GM15510 (cell line): Measurements from ENCODE around the gene SLTM.

Experiments
- POLR2A ChIP-seq: IDR thresholded peaks from 3 replicates; pipeline ENCODE4 v1.6.1; 2011; ENCODE audit warnings: borderline replicate concordance; ENCODE audit not compliant: insufficient read length; ENCODE audit errors: extremely low read depth

Gene SLTM

DNA sequence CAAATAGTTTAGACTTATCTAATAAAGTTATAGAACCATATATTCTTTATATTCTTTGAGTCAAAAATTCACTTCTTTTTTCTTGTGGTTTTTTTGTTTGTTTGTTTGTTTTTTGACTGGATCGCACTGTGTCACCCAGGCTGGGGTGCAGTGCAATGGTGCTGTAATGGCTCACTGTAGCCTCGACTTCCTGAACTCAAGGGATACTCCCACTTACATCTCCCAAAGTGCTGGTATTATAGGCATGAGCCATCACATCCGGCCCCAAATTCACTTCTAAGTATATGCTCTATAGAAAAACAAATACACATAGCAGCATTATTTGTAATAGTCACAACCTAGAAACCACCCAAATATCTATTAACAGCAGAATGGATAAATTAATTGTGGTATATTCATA, 13.7 kb upstream of the SLTM start:
- no peak for TF ChIP-seq POLR2A

DNA sequence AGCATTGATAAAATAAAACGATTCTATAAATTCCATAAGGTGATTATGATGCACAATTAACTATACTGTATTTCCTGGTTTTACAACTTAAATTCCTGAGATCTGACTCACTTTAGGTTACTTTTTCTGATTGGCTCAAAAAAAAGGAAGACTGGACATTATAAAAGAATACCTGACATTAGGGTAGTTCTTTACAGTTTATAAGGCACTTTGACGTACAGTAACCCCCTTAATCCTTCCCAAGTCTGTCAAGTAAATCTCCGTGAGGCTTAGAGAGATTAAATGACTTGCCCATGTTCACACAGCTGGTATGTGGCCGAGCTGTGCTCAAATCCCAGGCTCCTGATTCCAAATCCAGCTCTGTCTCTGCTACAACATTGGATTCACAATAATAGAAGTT, 1.0 kb upstream of the SLTM start:
- no peak for TF ChIP-seq POLR2A

DNA sequence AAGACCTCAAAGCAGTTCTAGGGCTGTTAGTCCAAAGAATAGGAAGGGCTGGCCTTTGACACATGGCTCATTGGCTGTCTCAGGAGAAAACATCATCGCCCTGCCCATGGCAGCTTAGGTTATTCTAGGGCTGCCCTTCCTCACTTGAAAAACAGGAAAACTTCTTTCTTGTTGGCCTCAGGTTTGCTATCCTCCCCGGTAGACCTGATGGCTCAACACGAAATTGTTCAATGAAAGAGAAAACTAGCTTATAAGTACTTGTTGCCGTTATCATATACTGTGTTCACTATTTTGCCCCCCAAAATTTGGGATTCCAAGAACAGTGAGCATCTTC, 602 bp upstream of the SLTM start:
- TF ChIP-seq POLR2A = no peak

DNA sequence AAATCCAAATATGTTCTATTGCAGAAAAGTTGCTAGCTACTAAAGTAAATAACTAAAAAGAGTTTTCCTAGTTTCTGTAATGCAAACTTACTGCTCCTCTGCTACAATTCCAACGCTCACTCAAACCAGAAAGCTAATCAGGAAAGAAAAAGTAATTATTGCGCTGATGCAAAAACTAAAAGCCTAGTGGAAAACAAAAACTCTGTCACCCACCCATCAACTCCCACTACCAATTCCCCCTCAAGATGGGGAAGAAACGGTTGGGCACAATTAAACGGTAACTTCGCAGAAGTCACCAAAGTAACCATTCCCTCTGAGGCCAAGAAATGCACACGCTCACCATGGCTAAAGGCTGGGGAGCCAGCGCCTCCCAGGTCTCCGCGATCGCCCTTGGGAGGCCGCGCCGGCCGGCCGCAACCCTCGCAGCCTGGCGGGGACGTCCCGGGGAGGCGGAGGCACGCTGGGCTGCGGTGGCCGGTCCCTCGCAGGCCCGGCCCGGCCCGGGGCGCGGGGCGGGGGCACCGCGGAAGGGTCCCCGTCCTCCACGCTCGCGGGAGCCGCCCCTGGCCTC, 684 bp downstream of the SLTM start:
- TF ChIP-seq POLR2A = no peak

DNA sequence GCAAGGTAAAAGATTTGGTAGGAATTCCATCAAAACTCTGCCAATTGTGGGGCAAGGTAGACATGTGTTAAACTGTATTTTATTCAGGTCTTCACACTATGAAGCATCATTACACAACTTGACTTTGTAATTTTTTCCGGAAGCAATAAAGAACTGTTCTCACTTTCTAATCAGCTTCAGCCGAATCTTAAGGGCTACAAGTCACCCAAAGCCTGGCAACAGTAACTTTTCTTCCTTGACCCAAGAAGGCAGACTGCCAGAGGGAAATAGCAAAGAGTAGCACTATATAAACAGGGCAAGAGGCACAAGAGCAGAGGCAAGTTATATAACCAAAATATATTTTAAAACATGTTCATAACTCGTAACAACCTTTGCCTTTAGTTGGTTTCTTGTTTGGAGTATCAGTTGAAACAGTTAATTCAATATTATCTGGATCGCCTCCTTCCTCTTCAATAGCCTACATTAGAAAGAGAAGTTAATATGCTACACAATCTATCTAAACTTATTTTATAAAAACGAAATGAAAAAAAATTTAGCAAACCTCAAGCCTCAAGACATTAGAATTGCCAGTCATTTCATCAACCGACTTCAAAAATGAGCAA, 1.4 kb downstream of the SLTM start:
- peak; percentile 21 for TF ChIP-seq POLR2A

DNA sequence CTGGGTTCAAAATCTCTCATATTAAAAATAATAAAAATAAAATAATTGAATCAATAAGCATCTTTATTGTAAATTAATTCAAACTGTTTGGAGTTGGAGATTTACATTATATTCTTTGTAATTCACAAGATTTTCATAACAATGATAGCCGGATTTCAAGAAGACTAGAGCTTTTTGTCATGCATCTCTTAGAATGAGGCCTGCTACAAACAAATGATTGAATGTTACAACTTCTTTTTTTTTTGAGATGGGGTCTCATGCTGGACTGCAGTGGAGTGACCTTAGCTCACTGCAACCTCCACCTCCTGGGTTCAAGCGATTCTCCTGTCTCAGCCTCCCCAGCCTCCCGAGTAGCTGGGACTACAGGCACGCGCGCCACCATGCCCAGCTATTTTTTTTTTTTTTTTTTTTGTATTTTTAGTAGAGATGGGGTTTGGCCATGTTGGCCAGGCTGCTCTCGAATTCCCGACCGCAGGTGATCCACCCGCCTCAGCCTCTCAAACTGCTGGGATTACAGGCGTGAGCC, 3.5 kb downstream of the SLTM start:
- TF ChIP-seq POLR2A = no peak

DNA sequence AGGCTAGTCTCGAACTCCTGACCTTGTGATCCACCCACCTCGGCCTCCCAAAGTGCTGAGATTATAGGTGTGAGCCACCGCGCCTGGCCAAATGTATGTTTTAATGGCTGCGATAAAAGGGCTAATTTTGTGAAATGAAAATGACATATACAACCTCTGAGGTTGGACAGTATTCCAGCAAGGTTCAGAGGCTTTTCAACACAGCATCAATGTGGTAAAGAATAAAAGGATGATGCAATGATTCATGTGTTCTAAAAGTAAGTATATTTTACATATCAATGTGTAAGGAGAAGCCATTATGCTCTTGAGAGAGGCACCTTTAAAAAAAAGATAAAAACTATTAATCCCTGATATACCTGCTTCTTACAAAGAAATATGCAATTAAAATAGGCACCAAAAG, 6.7 kb downstream of the SLTM start:
- no peak for TF ChIP-seq POLR2A

DNA sequence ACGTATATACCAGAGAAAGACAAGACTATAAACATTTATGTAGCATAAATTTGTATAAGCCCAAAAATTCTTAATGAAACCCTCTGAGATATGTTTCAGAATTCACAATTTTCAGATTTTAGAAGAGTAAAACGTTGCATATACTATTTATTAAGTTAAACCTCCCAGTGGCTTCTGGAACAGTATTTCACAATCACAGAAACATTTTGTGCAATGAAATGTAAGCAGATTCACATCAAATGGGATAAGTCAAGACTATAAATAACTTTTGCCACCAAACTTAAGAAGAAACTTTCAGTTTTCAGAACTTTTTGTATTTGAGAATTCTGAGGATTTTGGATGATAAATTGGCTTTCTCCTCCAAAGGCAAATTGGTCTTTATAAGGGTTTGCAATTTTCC, 9.2 kb downstream of the SLTM start:
- TF ChIP-seq POLR2A = no peak

DNA sequence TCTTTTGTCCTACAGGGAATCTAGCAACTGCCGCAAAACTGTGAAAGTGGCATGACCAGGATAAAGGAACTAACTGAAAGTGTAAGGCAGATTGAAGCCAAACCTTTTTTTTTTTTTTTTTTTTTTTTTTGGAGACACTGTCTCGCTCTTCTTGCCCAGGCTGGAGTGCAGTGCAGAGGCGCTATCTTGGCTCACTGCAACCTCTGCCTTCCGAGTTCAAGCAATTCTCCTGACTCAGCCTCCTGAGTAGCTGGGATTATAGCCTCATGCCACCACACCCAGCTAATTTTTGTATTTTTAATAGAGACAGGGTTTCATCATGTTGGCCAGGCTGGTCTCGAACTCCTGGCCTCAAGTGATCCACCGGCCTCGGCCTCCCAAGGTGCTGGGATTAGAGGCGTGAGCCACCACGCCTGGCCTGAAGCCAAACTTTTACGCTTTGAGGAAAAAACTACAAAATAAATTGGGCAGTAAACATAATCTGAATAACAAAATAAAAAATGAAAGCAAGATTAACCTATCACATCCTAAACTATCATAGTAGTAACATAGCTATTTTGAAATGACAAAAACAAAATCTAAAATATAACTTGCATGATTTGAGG, 9.7 kb downstream of the SLTM start:
- no peak for TF ChIP-seq POLR2A

DNA sequence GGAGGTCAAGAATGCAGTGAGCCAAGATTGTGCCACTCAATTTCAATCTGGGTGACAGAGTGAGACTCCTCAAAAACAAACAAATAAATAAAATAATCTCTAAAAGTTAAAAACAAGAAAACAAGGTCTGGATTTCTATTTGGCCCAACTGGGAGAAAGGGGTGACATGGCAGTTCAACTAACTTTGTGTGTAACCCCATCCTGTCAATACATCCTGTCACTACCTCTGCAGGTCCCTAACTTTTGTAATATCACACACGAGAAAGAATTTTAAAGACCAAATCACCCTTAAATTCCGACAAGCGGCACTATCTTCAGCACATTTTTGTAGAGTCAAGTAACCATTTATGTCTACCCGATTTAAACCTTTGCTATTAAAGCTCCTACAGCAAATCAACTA, 10.2 kb downstream of the SLTM start:
- TF ChIP-seq POLR2A = no peak

DNA sequence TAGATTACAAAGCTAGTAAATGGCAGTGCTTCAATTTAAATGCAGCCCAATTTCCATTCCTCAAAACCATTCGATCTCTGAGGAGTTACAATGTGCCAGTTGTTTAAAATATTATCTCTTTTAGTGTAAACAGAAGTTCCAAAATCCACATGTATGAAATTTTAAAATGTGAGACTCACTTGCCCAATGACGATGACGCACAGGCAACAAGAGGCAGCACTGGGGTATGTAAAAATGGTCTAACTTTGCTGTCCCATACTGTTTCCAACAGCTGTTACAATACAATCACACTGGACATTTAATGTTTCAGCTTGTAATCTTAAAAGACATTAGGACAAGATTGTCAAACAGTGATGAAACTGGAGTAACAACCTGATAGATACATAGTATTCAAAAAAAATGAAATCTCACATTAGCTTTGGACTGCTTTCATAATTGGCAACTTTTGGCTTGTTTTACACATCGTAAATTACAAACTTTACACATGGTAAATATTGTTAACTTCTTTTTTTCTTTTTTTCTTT, 12.2 kb downstream of the SLTM start:
- no peak for TF ChIP-seq POLR2A

DNA sequence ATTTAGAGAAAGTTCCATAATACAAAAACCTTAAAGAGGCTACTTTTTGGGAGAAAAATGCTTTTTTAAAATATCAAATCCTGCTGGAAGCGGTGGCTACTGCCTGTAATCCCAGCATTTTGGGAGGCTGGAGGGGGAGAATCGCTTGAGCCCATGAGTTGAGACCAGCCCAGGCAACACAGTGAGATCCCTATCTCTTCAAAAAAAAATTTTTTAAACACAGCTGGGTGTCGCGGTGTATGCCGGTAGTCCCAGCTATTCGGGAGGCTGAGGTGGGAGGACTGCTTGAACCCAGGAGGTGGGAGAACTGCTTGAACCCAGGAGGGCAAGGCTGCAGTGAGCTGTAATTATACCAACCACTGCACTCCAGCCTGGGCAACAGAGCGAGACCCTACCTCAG, 14.2 kb downstream of the SLTM start:
- no peak for TF ChIP-seq POLR2A

DNA sequence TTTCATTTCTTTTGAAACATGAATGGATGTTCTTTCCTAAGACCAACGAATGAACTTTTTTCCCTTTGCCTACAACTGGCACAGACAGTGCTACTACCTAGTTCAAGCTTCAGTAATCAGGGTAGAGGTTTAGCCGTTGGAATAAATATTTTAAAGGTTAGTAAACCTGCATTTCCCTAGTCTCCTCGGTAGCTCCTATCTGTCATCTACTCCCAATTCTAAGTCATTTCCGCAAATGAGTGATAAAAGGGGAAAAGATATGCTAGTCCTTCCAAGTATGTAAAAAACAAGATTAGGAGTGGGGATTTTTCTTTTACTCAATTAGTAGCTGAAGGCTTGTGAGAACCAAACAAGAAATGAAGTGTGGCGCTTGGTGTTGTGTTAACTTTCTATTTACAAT, 15.2 kb downstream of the SLTM start:
- no peak for TF ChIP-seq POLR2A

DNA sequence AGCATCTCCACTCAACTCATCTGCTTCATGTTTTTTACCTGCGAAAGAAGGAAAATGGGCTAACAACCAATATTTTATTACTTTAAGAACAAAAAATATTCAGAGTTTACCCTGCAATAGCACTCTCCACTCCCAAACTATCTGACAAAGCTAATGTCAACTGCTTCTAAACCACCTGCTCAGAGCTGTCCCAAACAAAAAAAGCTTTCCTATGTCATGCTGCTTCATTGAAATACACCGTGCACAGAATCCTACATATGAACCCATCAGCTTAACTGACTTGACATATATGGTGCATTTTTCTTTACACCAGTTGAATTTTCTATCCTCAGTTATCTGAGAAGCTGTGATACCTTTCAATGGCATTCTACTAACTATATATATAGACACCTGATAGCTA, 16.5 kb downstream of the SLTM start:
- TF ChIP-seq POLR2A = no peak

DNA sequence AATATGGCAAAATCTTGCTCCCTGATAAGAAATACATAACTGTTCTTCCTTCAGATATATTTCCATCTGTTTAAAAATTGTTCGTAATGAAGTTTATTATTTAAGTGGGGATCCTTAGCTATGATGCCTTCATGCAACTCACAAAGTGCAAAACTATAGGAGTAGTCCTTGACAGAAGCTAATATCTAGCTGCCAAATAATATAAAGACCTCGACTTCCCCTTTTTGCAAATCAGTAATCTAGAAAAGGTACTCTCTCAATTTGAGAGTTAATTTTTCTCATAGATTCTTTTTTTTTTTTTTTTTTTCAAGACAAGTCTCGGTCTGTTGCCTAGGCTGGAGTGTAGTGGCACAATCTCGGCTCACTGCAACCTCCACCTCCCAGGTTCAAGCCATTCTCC, 23.0 kb downstream of the SLTM start:
- no peak for TF ChIP-seq POLR2A

DNA sequence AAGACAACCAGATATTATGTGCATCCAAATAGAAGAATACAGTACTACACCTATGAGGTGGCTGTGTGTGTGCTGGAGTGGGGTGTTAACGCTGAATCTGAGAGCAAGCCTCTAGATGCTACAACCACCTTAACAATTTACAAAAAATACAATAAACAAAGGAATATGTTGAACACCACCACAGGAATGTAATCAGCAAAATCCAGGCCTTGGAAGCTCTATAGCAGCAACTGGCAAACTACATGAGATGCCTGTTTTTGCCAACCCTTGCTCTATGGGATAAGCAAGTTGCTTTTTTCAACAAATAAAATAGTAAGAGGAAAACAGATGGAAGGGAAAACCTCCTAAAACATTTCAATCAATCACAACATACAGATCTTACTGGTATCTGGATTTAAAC, 23.9 kb downstream of the SLTM start:
- no peak for TF ChIP-seq POLR2A
